GM12875 (cell line): ENCODE results near the gene TMTC3.

Experiments
- H3K4me3 ChIP-seq: one replicate; pipeline ENCODE4 v1.5.1; 2011; ENCODE audit warnings: low read depth, low read length, control low read depth
- TF ChIP-seq, protein P1 (sequence below): IDR thresholded peaks from 2 replicates; pipeline ENCODE4 v1.5.1; 2011; ENCODE audit warnings: low read depth, mild to moderate bottlenecking, control low read depth, inconsistent platforms, low read length, moderate library complexity, borderline replicate concordance; ENCODE audit not compliant: insufficient read depth

TMTC3 gene

GRCh38 chr12:88163371-88163770, 21.3 kb downstream of the TMTC3 start:
- TF ChIP-seq, protein P1, sequence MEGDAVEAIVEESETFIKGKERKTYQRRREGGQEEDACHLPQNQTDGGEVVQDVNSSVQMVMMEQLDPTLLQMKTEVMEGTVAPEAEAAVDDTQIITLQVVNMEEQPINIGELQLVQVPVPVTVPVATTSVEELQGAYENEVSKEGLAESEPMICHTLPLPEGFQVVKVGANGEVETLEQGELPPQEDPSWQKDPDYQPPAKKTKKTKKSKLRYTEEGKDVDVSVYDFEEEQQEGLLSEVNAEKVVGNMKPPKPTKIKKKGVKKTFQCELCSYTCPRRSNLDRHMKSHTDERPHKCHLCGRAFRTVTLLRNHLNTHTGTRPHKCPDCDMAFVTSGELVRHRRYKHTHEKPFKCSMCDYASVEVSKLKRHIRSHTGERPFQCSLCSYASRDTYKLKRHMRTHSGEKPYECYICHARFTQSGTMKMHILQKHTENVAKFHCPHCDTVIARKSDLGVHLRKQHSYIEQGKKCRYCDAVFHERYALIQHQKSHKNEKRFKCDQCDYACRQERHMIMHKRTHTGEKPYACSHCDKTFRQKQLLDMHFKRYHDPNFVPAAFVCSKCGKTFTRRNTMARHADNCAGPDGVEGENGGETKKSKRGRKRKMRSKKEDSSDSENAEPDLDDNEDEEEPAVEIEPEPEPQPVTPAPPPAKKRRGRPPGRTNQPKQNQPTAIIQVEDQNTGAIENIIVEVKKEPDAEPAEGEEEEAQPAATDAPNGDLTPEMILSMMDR, result no peak
- H3K4me3 ChIP-seq, result no peak overlapping the region

DNA sequence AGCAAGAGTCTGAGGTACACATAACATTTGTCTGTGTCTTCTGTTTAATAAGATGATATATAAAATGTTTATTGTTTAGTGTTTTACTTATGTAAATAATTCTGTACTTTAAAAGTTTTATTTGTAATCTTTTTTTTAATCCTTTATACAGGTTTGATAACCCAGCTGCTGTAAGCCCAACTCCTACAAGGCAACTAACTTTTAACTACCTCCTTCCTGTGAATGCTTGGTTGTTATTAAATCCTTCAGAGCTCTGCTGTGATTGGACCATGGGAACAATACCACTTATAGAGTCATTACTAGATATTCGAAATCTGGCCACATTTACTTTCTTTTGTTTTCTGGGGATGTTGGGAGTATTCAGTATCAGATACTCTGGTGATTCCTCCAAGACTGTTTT, 24.1 kb downstream of the TMTC3 start:
- no peak overlapping the region for H3K4me3 ChIP-seq
- TF ChIP-seq, protein P1, result no peak

DNA sequence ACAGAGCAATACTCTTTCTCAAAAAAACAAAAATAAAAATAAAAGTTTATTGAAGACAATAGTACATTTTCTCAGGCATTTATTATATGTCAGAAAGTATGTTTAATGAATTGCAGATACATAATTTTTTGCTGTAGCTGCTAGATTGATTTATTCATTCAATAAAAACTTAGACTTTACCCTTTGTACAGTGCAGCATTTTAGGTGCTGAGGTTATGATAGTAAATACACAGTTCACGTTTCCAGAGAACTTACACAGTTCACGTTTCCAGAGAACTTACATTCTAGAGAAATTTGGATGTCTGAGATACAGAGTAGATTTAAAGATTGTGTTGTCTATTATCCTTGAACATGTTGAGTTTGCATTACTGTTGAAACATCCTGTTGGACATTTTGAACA, 25.3 kb downstream of the TMTC3 start:
- TF ChIP-seq, protein P1, result no peak
- no peak overlapping the region for H3K4me3 ChIP-seq

DNA sequence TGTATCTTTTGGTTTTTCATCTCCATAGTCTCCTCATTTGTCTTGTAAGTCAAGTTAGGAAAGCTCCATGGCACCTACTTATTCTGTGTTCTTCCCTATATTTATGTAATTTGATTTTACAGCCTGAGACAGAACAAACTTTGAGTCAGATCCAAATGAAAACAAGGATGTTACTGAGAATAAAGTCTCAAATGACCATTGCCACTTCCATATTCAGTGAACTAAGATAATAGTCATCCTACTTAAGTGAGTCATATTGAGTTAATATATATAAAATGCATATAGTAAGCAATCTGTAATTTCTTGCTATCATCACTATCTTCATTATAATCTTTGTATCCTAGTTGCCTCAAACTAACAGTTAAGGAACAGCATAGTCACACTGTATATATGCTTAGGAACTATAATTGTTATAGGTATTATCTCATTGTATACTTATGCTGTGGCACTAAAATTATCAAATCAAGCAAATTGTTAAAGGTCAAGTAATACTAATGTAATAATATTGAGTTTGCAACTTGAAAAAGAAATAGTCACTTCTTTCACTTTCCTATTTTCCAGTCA, 30.8 kb downstream of the TMTC3 start:
- TF ChIP-seq, protein P1, result no peak
- no peak overlapping the region for H3K4me3 ChIP-seq

DNA sequence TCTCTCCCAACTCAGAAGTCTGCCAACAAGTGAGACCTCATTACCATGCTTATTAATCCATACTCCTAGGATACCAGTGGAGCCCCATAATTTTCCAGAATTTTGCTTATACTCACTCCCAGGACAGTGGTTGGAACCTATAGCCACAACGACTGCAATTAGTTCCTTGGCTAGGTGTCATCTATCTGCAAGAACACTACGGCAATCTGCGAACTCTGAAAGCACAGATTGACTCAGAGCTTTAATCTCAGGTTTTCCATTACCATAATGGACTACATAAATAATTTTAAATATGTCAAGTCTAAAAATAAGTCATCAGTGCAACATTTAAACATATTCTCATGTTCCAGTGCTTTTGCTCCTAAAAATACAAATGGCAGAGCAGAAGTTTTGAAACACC, 33.4 kb downstream of the TMTC3 start:
- H3K4me3 ChIP-seq, result no peak overlapping the region
- TF ChIP-seq, protein P1, result no peak

- TF ChIP-seq, protein P1, result no peak
- no peak overlapping the region for H3K4me3 ChIP-seq
Measured at GRCh38 chr12:88179436-88180014, 37.4 kb downstream of the TMTC3 start.

DNA sequence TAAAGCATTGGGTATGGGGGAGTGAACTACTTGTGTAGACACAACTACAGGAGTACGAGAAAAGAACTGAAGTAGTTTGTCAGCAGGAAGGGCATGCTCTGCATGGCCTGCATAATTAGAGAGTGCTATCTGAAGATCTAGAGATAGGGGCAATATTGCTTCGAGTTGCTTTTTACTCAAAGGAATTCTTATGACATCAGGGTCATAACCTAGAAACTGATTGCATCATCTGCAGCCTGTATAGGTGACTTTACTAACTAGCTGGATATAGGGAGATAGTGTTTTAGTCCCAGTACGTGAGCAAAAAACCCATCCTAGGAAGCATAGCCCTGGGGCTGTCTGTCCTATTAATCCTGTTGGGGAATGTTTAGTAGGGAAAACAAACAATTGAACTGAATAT, 39.8 kb downstream of the TMTC3 start:
- TF ChIP-seq, protein P1, result no peak
- H3K4me3 ChIP-seq, result no peak overlapping the region
